ENCODE results near the gene ZNF599.
"Not testable (repeated sequence)": the region's sequence is repeated elsewhere in the genome, so short reads cannot be mapped to it uniquely, and the experiment has no call there.

The ZNF599 gene

DNA sequence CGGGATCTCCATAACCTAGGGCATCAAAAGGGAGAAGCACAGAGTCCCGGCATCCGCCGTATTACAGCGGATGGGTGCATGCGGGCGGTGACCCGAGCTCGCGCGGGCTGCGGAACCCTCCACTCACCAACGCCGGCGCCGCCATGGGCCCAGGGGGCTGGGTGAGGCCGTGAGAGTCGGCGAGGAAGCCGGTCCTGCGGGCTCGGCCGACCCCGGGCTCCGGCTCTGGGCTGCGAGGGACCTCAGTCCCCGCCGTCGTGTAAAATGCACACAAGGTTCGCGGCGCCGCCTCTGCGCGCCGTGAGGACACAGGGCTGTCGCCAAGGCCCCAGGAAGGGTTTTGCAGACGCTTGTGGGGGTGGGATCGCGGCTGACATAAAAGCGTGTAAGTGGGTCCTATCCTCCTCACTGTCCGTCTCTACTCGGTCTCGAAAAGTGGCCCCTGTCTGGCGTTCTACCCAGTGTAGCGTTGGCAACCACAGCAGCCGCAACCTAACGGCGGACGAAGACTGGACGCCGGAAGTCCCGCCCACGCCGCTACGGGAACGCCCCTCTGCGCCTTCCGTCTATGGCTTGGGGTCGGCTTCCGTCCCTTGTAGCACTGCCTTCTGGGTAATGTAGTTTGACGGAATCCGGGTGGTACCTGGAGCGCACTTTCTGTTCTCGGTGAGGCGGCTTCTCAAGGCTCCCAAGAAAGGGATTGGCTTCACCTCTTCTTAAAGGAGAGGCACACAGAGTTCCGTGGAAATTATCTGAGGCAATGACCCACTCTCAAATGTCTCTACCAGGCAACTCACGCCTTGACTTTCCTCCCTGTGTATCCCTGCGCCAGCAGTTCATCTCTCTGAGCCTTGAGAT is at the start of gene ZNF599:
Gene ZNF599 (minus strand): TSS at position 519 of the 858 bp plus-strand sequence. CDS start 374 bp downstream, at position 145.
- DNase-seq, result peak; percentile 90 to 92

DNA sequence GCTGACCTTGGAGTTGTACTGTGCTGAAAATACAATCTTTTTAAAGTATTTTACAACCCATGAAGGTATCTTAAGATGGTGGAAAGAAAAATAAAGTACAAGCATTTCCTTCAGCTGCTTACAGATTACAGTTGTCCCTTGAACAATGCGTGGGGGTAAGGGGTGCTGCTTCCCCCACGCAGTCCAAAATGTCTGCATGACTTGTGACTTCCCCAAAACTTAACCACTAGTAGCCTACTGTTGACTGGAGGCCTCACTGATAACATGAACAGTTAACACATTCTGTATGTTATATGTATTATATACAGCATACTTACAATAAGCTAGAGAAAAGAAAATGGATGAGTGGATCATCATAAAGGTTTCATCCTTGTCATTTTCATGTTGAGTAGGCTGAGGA is 45.3 kb upstream of the ZNF599 start:
- no peak for DNase-seq

DNA sequence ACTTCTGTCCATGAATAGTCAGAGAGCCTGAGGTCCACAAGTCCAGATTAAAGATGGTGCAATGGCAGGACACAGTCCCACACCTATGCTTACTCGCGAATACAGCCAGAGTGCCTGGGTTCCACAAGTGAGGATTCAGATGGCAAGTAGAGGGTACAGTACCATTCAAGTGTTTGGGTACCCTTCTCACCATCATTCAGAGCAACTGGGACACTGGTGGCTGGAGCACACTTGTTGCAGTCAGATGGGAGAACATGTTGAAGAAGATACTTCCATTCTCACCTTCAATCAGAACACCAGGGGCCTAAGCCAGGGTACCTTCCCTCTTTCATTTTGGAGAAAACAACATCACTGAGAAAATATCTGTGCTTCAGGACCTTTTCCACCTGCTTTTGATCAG is 43.7 kb upstream of the ZNF599 start:
- DNase-seq, result no peak

DNA sequence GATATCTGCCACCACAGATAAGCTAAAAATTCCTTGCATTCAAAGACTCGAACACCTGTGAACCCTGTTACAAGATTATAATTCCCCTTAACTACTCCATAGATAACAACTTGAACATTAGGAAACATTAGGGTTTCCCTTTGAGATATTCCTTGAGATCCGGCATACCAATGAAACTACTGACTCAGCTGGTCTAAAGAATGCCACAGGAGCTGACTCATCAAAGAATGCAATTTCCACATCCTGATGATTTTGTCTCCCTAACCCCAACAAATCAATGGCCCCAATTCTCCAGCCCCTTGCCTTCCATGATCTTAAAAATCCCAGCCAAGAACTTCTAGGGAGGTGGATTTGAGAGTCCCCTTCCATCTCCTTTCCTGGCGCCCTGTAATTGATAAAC is 35.6 kb upstream of the ZNF599 start:
- no peak for DNase-seq

DNA sequence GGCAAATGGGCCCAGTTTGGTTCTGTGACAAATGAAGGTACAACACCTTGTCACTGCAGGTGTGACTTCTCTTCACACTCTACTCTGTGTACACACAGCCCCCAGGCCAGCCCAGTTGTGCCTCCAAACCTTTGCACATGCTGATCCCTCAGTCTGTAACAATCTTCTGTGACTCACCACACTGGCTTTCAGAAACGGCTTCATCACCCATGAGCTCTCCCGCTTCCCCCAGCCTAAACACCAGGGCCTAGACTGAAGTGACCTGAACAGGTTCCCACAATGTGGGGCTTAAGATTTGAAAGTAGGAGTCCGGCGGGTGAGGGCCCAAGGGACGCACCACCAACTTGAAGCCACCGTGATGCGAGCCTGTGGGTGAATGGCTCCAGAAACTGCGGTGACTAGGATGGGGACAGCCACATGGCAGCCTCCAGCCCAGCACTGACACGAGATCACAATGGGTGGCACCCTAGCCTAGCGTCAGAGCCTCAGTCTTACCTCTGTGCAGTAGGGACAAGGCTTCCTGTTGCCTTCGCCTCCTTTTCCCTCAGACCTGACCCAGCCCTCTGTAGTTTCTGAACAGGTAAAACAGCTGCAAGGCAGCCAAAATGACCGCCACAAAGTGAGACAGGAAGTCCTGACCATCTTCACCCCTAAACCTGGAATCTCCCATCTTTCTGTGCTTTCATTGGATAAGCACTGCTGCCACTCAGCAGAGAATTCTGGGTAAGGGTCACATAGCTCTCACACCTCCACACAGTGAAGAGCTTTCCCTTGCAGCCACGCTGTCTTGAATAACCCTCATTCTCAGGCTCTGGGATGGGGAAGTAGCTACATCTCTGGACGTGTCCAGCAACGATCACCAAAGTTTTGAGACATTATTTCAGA is 34.2 kb upstream of the ZNF599 start:
- DNase-seq, result no peak

DNA sequence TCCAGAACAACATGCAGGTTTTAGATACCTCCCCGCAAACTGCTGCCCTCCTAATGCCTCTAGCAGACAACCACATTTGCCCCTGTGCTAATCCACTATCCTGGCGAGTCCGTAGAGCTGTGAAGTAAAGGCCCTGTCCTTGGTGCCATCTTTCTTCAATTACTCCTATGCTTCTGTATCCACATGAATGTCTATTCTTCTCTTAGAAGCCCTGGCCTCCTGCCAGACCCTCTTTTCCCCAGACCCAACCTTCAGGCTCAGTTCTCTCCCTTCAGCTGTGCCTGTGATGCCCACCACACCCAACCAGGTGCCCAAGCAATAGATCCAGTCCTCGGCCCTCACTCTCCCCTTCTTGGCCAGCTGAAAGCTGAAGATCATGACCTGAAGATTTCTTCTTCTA is 31.1 kb upstream of the ZNF599 start:
- DNase-seq, result no peak

GRCh38 chr19:34796953-34797352 is 23.9 kb upstream of the ZNF599 start:
- DNase-seq, result not testable (repeated sequence)

DNA sequence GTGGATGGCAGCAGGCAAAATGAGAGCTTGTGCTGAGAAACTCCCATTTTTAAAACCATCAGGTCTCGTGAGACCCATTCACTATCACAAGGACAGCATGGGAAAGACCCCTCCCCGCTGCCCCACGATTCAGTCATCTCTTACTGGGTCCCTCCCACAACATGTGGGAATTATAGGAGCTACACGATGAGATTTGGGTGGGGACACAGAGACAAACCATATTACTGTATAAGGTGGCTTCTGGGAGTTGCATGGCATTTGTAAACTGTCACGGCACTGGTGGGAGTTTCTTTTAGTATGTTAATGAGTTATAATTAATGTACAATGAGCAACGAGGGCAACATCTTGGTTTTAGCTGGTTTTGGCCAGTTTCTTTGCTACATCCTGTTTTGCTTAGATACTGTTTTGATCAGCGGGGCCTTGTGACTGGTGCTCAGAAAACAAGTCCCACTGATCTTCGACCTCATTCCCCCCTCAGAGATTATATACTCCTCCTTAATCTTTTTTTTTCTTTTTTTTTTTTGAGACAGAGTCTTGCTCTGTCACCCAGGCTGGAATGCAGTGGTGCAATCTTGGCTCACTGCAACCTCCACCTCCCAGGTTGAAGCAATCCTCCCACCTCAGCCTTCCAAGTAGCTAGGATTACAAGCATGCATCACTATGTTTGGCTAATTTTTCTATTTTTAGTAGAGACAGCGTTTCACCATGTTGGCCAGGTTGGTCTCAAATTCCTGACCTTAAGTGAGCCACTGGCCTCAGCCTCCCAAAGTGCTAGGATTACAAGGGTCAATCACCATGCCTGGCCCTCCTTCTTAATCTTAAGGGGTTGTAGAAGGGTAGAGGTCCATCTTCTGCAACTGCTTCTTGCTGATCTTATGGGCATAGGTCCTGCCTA is 21.3 kb upstream of the ZNF599 start:
- no peak for DNase-seq

DNA sequence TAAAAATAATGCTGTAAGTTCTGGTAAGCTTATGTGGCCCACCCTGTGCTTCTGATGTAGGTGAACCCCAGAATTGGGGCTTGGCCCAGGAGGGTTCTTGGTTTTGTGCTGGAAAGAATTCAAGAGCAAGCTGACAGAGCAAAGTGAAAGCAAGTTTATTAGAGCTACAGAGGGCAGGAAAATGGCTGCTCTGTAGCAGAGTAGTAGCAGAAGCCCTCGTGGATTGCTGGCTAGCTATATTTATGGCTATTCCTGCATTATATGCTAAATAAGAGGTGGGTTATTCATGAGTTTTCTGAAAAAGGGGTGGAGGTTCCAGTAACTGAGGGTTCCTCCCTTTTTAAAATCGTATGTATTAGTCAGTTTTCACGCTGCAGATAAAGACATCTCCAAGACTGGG is 20.6 kb upstream of the ZNF599 start:
- no peak for DNase-seq

- DNase-seq, result no peak
Observed at GRCh38 chr19:34788074-34788473, 15.1 kb upstream of the ZNF599 start.

GRCh38 chr19:34787059-34787824 is 14.2 kb upstream of the ZNF599 start:
- no peak for DNase-seq

DNA sequence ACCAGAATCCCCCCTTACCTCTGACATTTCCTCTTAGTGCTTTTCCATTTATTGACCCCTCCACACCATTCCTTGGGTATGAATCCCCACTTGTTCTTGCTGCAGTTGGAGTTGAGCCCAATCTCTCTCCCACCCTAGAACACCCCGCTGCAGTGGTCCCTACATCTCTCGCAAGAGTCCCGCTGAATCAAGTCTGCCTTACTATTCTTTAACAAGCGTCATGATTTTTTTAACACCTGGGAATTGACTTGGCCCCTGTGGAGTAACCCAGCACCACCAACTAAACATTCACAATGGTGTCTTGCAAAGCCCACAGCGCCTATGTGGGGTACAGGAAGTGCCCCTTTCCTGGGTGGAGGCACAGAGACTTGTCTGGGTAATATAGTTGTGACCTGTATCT is 13.2 kb upstream of the ZNF599 start:
- no peak for DNase-seq

DNA sequence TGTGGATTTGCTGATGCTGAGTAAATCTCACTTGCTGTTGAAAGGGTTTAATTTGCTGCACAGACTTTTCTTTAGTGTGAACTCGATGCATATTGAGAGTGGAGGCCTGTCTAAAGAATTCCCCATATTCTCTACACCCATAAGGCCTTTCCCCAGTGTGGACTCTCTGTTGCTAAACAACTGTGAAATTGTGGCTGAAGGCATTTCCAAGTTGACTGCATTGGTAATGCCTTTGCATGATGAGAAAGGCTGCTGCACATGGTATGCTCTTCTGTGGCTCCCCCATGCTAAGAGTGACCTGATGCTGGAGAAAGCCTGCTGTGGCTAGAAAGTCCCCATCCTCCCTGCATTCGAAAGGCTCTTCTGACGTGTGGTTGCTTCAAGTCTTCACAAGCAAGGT is 6.6 kb upstream of the ZNF599 start:
- DNase-seq, result no peak

GRCh38 chr19:34778342-34778741 is 5.3 kb upstream of the ZNF599 start:
- DNase-seq, result no peak

GRCh38 chr19:34774857-34775256 is 1.8 kb upstream of the ZNF599 start:
- DNase-seq, result no peak

- DNase-seq, result no peak
Observed at GRCh38 chr19:34773555-34773864, 495 bp upstream of the ZNF599 start.

- DNase-seq, result no peak
Observed at GRCh38 chr19:34767951-34768350, 5.1 kb downstream of the ZNF599 start.

GRCh38 chr19:34766386-34766785 is 6.6 kb downstream of the ZNF599 start:
- DNase-seq, result no peak

GRCh38 chr19:34759218-34759917 is 13.6 kb downstream of the ZNF599 start:
- DNase-seq, result no peak

DNA sequence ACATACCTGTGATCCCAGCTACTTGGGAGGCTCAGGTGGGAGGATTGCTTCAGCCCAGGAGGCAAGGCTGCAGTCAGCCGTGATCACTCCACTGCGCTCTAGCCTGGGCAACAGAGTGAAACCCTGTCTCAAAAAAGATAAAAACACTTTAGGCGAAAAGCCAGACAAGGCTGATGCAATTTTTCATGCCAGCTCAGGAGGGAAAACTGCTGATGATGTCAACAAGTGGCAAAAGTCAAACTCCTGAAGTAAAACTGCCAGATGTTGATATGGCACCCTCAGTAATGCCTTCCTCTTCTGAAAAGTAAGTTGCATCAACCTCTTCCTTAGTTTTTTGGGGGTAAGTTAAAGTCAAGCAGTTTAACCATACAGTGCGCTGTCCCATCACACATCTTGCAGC is 15.6 kb downstream of the ZNF599 start:
- no peak for DNase-seq

DNA sequence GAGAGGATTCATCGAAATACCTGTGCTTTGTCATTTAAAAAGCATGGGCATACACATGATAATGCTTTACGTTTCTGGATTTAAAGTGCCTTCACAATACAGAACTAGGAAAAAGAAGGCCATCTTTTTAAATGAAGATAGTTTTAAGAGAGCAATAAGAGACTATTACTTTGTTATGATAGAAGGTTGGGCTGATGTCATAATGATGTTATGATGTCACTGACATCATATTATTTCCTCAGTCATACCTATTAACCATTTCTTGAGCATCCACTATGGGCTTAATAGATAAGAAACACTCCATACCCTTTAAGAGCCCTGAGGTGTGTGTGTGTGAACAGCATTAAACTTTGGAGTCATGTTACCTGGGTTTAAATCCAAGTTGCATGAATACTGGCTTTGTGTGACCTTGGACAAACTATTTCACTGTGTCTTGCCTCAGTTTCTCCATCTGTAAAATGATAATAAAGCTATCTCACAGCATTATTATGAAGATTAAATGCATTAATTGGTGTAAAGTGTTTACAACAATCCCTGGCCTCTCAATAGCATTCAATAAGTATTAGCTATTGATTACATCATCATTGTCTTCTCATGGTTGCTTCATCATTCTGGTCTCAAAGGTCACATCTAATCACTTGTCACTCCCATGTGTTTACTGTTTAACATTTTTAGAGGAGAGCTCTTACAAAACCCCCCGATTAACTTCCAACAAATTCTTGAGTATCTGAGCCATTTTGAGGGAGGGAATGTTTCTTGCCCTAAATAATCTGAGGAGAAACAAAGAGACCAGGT is 27.9 kb downstream of the ZNF599 start:
- no peak for DNase-seq
